Peyer's patch (tissue), 4 donors: Measurements from ENCODE around the gene LIPF.

Experiments
- POLR2A ChIP-seq, 2 donors: fragments of 450-650 bp; IDR thresholded peaks; one replicate each; pipeline ENCODE4 v1.5.1; 2017; ENCODE audit warnings: antibody characterized with exemption in 2 of 2, mild to moderate bottlenecking in 2 of 2, moderate library complexity in 2 of 2
- TF ChIP-seq, protein P1 (sequence below), 6 experiments: fragments of 450-650 bp in 4 of 6; fragments of 200-600 bp in 2 of 6; sonication (generic) in 1 of 6; IDR thresholded peaks; one replicate each; pipeline ENCODE4 v1.5.1; 2017 to 2019; ENCODE audit warnings: antibody characterized with exemption in 6 of 6, mild to moderate bottlenecking in 3 of 6, moderate library complexity in 1 of 6

DNA sequence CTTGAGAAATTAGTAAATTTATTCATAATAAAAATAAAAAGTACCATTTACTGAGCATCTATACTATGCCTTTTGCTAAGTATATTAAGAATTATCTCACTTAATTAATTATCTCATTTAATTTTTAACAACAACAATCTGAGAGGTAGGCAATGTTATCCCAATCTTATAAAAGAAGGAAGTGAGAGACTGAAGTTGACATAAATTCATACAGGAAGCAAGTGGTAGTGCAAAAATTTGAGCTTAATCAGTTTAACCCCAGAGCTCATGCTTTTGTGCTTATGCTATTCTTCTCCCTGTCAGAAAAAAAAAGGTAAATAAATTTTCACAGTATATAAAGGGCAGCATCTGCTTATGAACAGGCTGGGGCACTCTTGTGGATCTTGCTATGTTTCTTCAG, 2.7 kb upstream of the LIPF start:
- TF ChIP-seq, protein P1, sequence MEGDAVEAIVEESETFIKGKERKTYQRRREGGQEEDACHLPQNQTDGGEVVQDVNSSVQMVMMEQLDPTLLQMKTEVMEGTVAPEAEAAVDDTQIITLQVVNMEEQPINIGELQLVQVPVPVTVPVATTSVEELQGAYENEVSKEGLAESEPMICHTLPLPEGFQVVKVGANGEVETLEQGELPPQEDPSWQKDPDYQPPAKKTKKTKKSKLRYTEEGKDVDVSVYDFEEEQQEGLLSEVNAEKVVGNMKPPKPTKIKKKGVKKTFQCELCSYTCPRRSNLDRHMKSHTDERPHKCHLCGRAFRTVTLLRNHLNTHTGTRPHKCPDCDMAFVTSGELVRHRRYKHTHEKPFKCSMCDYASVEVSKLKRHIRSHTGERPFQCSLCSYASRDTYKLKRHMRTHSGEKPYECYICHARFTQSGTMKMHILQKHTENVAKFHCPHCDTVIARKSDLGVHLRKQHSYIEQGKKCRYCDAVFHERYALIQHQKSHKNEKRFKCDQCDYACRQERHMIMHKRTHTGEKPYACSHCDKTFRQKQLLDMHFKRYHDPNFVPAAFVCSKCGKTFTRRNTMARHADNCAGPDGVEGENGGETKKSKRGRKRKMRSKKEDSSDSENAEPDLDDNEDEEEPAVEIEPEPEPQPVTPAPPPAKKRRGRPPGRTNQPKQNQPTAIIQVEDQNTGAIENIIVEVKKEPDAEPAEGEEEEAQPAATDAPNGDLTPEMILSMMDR (IDR thresholded peaks at IDR 0.05): no peak
- no peak for TF ChIP-seq POLR2A (IDR thresholded peaks at IDR 0.05)
